Keratinocyte (primary cell): Measurements from ENCODE around the gene SLC12A5.

ENCODE experiments used
- EZH2 ChIP-seq: IDR thresholded peaks from one replicate; pipeline ENCODE4 v1.6.1; 2012; ENCODE audit warnings: inconsistent platforms, mild to moderate bottlenecking, low read length, moderate library complexity
- TF ChIP-seq, protein P1 (sequence below), 3 experiments: IDR thresholded peaks in 1 of 3; conservative IDR thresholded peaks in 1 of 3; optimal IDR thresholded peaks in 1 of 3; 2 replicates in 2 of 3; 3 replicates in 1 of 3; pipeline versions ENCODE3 to v1.5.1; 2011; ENCODE audit warnings: low read length in 3 of 3, mild to moderate bottlenecking in 3 of 3, moderate library complexity in 2 of 3, control low read depth in 1 of 3, inconsistent platforms in 1 of 3; ENCODE audit not compliant: insufficient read depth in 2 of 3; ENCODE audit errors: extremely low read depth in 1 of 3

GRCh38 chr20:46046588-46047310 is 17.7 kb downstream of the SLC12A5 start:
- TF ChIP-seq, protein P1, sequence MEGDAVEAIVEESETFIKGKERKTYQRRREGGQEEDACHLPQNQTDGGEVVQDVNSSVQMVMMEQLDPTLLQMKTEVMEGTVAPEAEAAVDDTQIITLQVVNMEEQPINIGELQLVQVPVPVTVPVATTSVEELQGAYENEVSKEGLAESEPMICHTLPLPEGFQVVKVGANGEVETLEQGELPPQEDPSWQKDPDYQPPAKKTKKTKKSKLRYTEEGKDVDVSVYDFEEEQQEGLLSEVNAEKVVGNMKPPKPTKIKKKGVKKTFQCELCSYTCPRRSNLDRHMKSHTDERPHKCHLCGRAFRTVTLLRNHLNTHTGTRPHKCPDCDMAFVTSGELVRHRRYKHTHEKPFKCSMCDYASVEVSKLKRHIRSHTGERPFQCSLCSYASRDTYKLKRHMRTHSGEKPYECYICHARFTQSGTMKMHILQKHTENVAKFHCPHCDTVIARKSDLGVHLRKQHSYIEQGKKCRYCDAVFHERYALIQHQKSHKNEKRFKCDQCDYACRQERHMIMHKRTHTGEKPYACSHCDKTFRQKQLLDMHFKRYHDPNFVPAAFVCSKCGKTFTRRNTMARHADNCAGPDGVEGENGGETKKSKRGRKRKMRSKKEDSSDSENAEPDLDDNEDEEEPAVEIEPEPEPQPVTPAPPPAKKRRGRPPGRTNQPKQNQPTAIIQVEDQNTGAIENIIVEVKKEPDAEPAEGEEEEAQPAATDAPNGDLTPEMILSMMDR (optimal IDR thresholded peaks at IDR 0.05 in 1 of 3, IDR thresholded peaks at IDR 0.05 in 1 of 3, conservative IDR thresholded peaks at IDR 0.05 in 1 of 3; ENCODE audit: extremely low read depth in 1 of 3, insufficient read depth in 2 of 3, low read length in 3 of 3) = no peak
- TF ChIP-seq EZH2 = no peak
